H1 (cell line): ENCODE measurements around the gene BABAM2. TPM values are rescaled to one million over a fixed set of nuclear protein-coding genes. Genes with fewer than 3 reads are reported as not detected.

Experiments
- CTCF ChIA-PET: fragments of 300-600 bp; sonication (Branson Sonifier 250); formaldehyde crosslinking; loops from one replicate; lab custom pipeline; 2021; ENCODE audit not compliant: partially characterized antibody; lab: Charles Lee
- POLR2A ChIA-PET: fragments of 300-600 bp; sonication (Branson Sonifier 250); formaldehyde crosslinking; loops from one replicate; lab custom pipeline; 2021; ENCODE audit warnings: inconsistent platforms; ENCODE audit not compliant: partially characterized antibody; lab: Charles Lee
- DNase-seq, 2 experiments: peaks; one replicate each; pipeline versions ENCODE4 v3.0.0 to v3.0.0-alpha.2; 2010 to 2022; ENCODE audit warnings: low spot score in 2 of 2, low read depth in 1 of 2, mixed read lengths in 1 of 2
- FAIRE-seq: peaks from 2 replicates; lab custom pipeline; 2011; peaks lifted over from hg19 to GRCh38; lab: Jason Lieb, UNC
- H2AFZ ChIP-seq: 2 replicates; pipeline ENCODE4 v1.8.1; 2012; ENCODE audit warnings: low read length, inconsistent platforms
- H2AK5ac ChIP-seq: 2 replicates; pipeline ENCODE4 v1.6.1; 2013; ENCODE audit warnings: low read depth, low read length
- H2BK120ac ChIP-seq: replicated peaks from 2 replicates; pipeline ENCODE3; 2013; ENCODE audit warnings: low read depth, low read length, inconsistent platforms
- H2BK12ac ChIP-seq: 2 replicates; pipeline ENCODE4 v1.6.1; 2013; ENCODE audit warnings: low read depth, low read length
- H2BK15ac ChIP-seq: 2 replicates; pipeline ENCODE4 v1.6.1; 2013; ENCODE audit warnings: low read length
- H2BK20ac ChIP-seq: 2 replicates; pipeline ENCODE4 v1.6.1; 2013; ENCODE audit warnings: low read length
- H2BK5ac ChIP-seq: 2 replicates; pipeline ENCODE4 v1.6.1; 2013; ENCODE audit warnings: low read depth, low read length
- H3K14ac ChIP-seq: 2 replicates; pipeline ENCODE4 v1.6.1; 2013; ENCODE audit warnings: inconsistent platforms; ENCODE audit not compliant: insufficient read length
- H3K18ac ChIP-seq: 2 replicates; pipeline ENCODE4 v1.6.1; 2013; ENCODE audit warnings: low read length; ENCODE audit errors: extremely low read depth
- H3K23ac ChIP-seq: 2 replicates; pipeline ENCODE4 v1.6.1; 2013; ENCODE audit warnings: inconsistent platforms; ENCODE audit not compliant: insufficient read length
- H3K23me2 ChIP-seq: 2 replicates; pipeline ENCODE4 v1.6.1; 2013; ENCODE audit warnings: low read depth, low read length
- H3K27ac ChIP-seq: 2 replicates; pipeline ENCODE4 v1.6.1; 2011; ENCODE audit warnings: low read depth, low read length, inconsistent platforms
- H3K27me3 ChIP-seq, 4 experiments: replicated peaks in 1 of 4; 1 replicate in 1 of 4; 2 replicates in 3 of 4; pipeline versions ENCODE4 v1.6.1 to v1.8.1; 2011 to 2013; ENCODE audit warnings: low read length in 3 of 4, mild to moderate bottlenecking in 3 of 4, inconsistent platforms in 2 of 4, mixed read lengths in 2 of 4, moderate library complexity in 1 of 4; ENCODE audit not compliant: control insufficient read depth in 3 of 4, insufficient read depth in 3 of 4; ENCODE audit errors: extremely low read depth in 1 of 4
- H3K36me3 ChIP-seq, 4 experiments: 2 replicates each; pipeline versions ENCODE4 v1.6.1 to v1.8.1; 2011 to 2013; ENCODE audit warnings: mild to moderate bottlenecking in 4 of 4, low read length in 3 of 4, moderate library complexity in 2 of 4, control low read depth in 1 of 4, inconsistent platforms in 1 of 4; ENCODE audit not compliant: insufficient read depth in 4 of 4, control insufficient read depth in 2 of 4
- H3K4ac ChIP-seq: replicated peaks from 2 replicates; pipeline ENCODE3; 2013; ENCODE audit warnings: low read length, low read depth, mixed read lengths, inconsistent platforms; ENCODE audit not compliant: insufficient read length
- H3K4me1 ChIP-seq, 4 experiments: replicated peaks in 1 of 4; 1 replicate in 1 of 4; 2 replicates in 3 of 4; pipeline versions ENCODE4 v1.6.1 to v1.8.1; 2011 to 2013; ENCODE audit warnings: low read length in 3 of 4, inconsistent platforms in 2 of 4, mixed read lengths in 1 of 4; ENCODE audit not compliant: insufficient read depth in 4 of 4, control insufficient read depth in 3 of 4
- H3K4me2 ChIP-seq, 2 experiments: 2 replicates each; pipeline versions ENCODE4 v1.6.1 to v1.8.1; 2011 to 2013; ENCODE audit warnings: low read depth in 2 of 2, low read length in 2 of 2, control low read depth in 1 of 2, inconsistent platforms in 1 of 2, mild to moderate bottlenecking in 1 of 2; ENCODE audit not compliant: insufficient read depth in 1 of 2
- H3K4me3 ChIP-seq, 4 experiments: fragments of 200-600, 300-600 bp in 1 of 4; sonication (generic), shearing (Covaris generic), sonication (Bioruptor Twin) in 1 of 4; 2 replicates each; pipeline versions ENCODE4 v1.5.1 to v1.8.1; 2011 to 2016; ENCODE audit warnings: low read length in 4 of 4, low read depth in 3 of 4, control low read depth in 2 of 4, inconsistent platforms in 2 of 4, mild to moderate bottlenecking in 2 of 4, mixed read lengths in 1 of 4, moderate library complexity in 1 of 4; ENCODE audit not compliant: insufficient read depth in 2 of 4; ENCODE audit errors: extremely low read depth in 1 of 4
- H3K56ac ChIP-seq: replicated peaks from 2 replicates; pipeline ENCODE3; 2013; ENCODE audit warnings: low read depth, mild to moderate bottlenecking, mixed read lengths, low read length, inconsistent platforms; ENCODE audit not compliant: insufficient read length
- H3K79me1 ChIP-seq: 2 replicates; pipeline ENCODE4 v1.6.1; 2013; ENCODE audit warnings: low read depth, low read length, control low read depth
- H3K79me2 ChIP-seq, 2 experiments: 2 replicates each; pipeline versions ENCODE4 v1.6.1 to v1.8.1; 2012 to 2013; ENCODE audit warnings: low read length in 2 of 2, mild to moderate bottlenecking in 2 of 2, inconsistent platforms in 1 of 2; ENCODE audit not compliant: insufficient read depth in 2 of 2, control insufficient read depth in 1 of 2
- H3K9ac ChIP-seq, 4 experiments: replicated peaks in 1 of 4; 1 replicate in 1 of 4; 2 replicates in 3 of 4; pipeline versions ENCODE4 v1.6.1 to v1.8.1; 2011 to 2013; ENCODE audit warnings: low read depth in 3 of 4, low read length in 3 of 4, control low read depth in 2 of 4, mild to moderate bottlenecking in 2 of 4, moderate library complexity in 2 of 4, inconsistent platforms in 1 of 4; ENCODE audit errors: extremely low read depth in 1 of 4
- H3K9me3 ChIP-seq, 2 experiments: 2 replicates each; pipeline versions ENCODE4 v1.6.1 to v1.8.1; 2012 to 2013; ENCODE audit warnings: mild to moderate bottlenecking in 2 of 2, moderate library complexity in 2 of 2, control low read depth in 1 of 2, inconsistent platforms in 1 of 2, low read depth in 1 of 2, low read length in 1 of 2, mixed read lengths in 1 of 2; ENCODE audit not compliant: insufficient read depth in 2 of 2
- H4K20me1 ChIP-seq, 2 experiments: replicated peaks in 1 of 2; 2 replicates each; pipeline versions ENCODE3 to v1.8.1; 2011 to 2013; ENCODE audit warnings: inconsistent platforms in 2 of 2, low read length in 2 of 2, mild to moderate bottlenecking in 1 of 2; ENCODE audit not compliant: insufficient read depth in 2 of 2, control insufficient read depth in 1 of 2
- H4K5ac ChIP-seq: 2 replicates; pipeline ENCODE4 v1.6.1; 2013; ENCODE audit warnings: low read length, low read depth, mixed read lengths, inconsistent platforms; ENCODE audit not compliant: insufficient read length
- H4K8ac ChIP-seq: 2 replicates; pipeline ENCODE4 v1.8.0; 2013; ENCODE audit warnings: mild to moderate bottlenecking, moderate library complexity, low read length, inconsistent platforms; ENCODE audit not compliant: insufficient read depth; ENCODE audit errors: extremely low read depth
- H4K91ac ChIP-seq: replicated peaks from 2 replicates; pipeline ENCODE3; 2013; ENCODE audit warnings: low read length, mixed read lengths, inconsistent platforms; ENCODE audit not compliant: insufficient read length
- BACH1 ChIP-seq: IDR thresholded peaks from 2 replicates; pipeline ENCODE4 v1.6.1; 2012; ENCODE audit warnings: low read length, improper control_type of control experiment
- BRCA1 ChIP-seq: IDR thresholded peaks from 2 replicates; pipeline ENCODE4 v1.6.1; 2012; ENCODE audit warnings: low read depth, low read length, improper control_type of control experiment
- CTBP2 ChIP-seq: IDR thresholded peaks from 2 replicates; pipeline ENCODE4 v1.7.0; 2011; ENCODE audit warnings: borderline replicate concordance, mild to moderate bottlenecking, moderate library complexity, mixed read lengths, low read length; ENCODE audit not compliant: insufficient read depth, insufficient read length
- HDAC6 ChIP-seq: IDR thresholded peaks from one replicate; pipeline ENCODE4 v1.7.1; 2012; ENCODE audit warnings: low read depth, mild to moderate bottlenecking, inconsistent platforms, low read length, moderate library complexity
- NANOG ChIP-seq: IDR thresholded peaks from 2 replicates; pipeline ENCODE4 v1.6.1; 2011; ENCODE audit warnings: low read length, low read depth, mild to moderate bottlenecking, inconsistent platforms; ENCODE audit not compliant: insufficient read depth, poor library complexity, severe bottlenecking
- NRF1 ChIP-seq: IDR thresholded peaks from 2 replicates; pipeline ENCODE4 v1.6.1; 2011; ENCODE audit warnings: mild to moderate bottlenecking, low read depth, low read length, improper control_type of control experiment
- POU5F1 ChIP-seq: IDR thresholded peaks from 2 replicates; pipeline ENCODE4 v1.6.1; 2011; ENCODE audit warnings: low read depth, mild to moderate bottlenecking, low read length, moderate library complexity
- SAP30 ChIP-seq: fragments of 300-600 bp; sonication (generic); IDR thresholded peaks from 2 replicates; pipeline ENCODE4 v1.7.1; 2012; ENCODE audit warnings: low read length, moderate library complexity, mild to moderate bottlenecking, inconsistent platforms; ENCODE audit not compliant: insufficient read depth, insufficient replicate concordance
- SRF ChIP-seq: IDR thresholded peaks from 2 replicates; pipeline ENCODE4 v1.6.1; 2011; ENCODE audit warnings: mild to moderate bottlenecking, low read depth, low read length, moderate library complexity
- SUZ12 ChIP-seq: fragments of 200-600 bp; sonication (generic); IDR thresholded peaks from 2 replicates; pipeline ENCODE4 v1.6.1; 2012; ENCODE audit warnings: mild to moderate bottlenecking, inconsistent platforms, low read length, moderate library complexity, mixed read lengths
- TBP ChIP-seq: IDR thresholded peaks from 2 replicates; pipeline ENCODE4 v1.6.1; 2011; ENCODE audit warnings: low read depth, low read length, improper control_type of control experiment
- WGBS, 2 experiments: shearing (Covaris generic) in 1 of 2; methylation state at CpG; one replicate each; pipeline versions ENCODE4 v1.1.6 to v1.1.7; 2013 to 2015; ENCODE audit warnings: low lambda C conversion rate in 2 of 2, mixed read lengths in 2 of 2, inconsistent platforms in 1 of 2, low coverage in 1 of 2, missing lambda C conversion rate in 1 of 2; ENCODE audit not compliant: insufficient replicate concordance in 2 of 2, insufficient coverage in 1 of 2, insufficient read length in 1 of 2; ENCODE audit errors: extremely low coverage in 1 of 2, missing lambda C conversion rate in 1 of 2; 5-methylcytosine and 5-hydroxymethylcytosine counted together
- polyA plus RNA-seq, 7 experiments: library from polyadenylated mRNA; depleted of rRNA in 3 of 7; stranded (reverse) in 5 of 7; unstranded in 2 of 7; fragments of >200 nt in 5 of 7; fragments of 200-250 nt in 2 of 7; gene quantifications; 1 replicate in 5 of 7; 2 replicates in 1 of 7; 4 replicates in 1 of 7; pipeline versions ENCODE4 v1.2.1 to v1.2.3, GENCODE V29; 2011 to 2013; ENCODE audit warnings: missing spikeins in 2 of 7, mixed read lengths in 2 of 7
- total RNA-seq: library from RNA; stranded (reverse); fragmentation: NEBNext Ultra II Directional; extraction: Animal tissue kit (Norgen Biotek cat#: 25700); gene quantifications from 2 replicates; pipeline ENCODE4 v1.2.1, GENCODE V29; 2021
- TF ChIP-seq, protein P1 (sequence below): IDR thresholded peaks from 2 replicates; pipeline ENCODE4 v1.6.1; 2012; ENCODE audit warnings: inconsistent platforms

The BABAM2 gene
- total and polyA plus RNA-seq, 2 of the 8 experiments (the other 6 are each of a cell fraction or from before 2014, with no cell fraction given), result 15.8 to 20.9 TPM

- ChIA-PET POLR2A (no interaction called here), CTCF (interaction anchor here (1.1 kb wide), 1 partner anchor 54 kb away, joined by 3 read pairs; no protein-coding TSS in a partner anchor)
- Histone ChIP-seq H3K18ac (no peak overlapping the region), H2BK120ac (no peak overlapping the region), H2BK20ac (no peak overlapping the region), H3K9ac (no peak overlapping the region), H3K36me3 (no peaks in the 10 kb centered on the region), H3K4ac (no peak overlapping the region), H3K27me3 (no peaks in the 10 kb centered on the region), H2AK5ac (no peak overlapping the region), H3K4me3 (no peak overlapping the region), H4K91ac (no peak overlapping the region), H3K4me1 (no peaks in the 10 kb centered on the region), H3K27ac (no peak overlapping the region), H4K8ac (no peak overlapping the region), H2BK5ac (no peak overlapping the region), H3K23me2 (no peaks in the 10 kb centered on the region), H3K79me2 (no peaks in the 10 kb centered on the region), H3K56ac (no peak overlapping the region), H3K9me3 (no peaks in the 10 kb centered on the region), H3K14ac (no peak overlapping the region), H2AFZ (no peak overlapping the region), H3K4me2 (no peak overlapping the region), H2BK15ac (no peak overlapping the region), H3K23ac (no peak overlapping the region), H4K5ac (no peak overlapping the region), H2BK12ac (no peak overlapping the region), H3K79me1 (no peaks in the 10 kb centered on the region), H4K20me1 (no peaks in the 10 kb centered on the region)
- TF ChIP-seq CTBP2, result no peak
- TF ChIP-seq BACH1, result no peak
- no peak for TF ChIP-seq SUZ12
- TF ChIP-seq POU5F1, result no peak
- TF ChIP-seq, protein P1, sequence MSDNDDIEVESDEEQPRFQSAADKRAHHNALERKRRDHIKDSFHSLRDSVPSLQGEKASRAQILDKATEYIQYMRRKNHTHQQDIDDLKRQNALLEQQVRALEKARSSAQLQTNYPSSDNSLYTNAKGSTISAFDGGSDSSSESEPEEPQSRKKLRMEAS, result no peak
- TF ChIP-seq NRF1, result no peak
- no peak for TF ChIP-seq SRF
- no peak for TF ChIP-seq SAP30
- TF ChIP-seq NANOG, result no peak
- TF ChIP-seq TBP, result no peak
- TF ChIP-seq HDAC6, result no peak
- no peak for TF ChIP-seq BRCA1
- whole genome bisulfite sequencing, 2 experiments, result 89% methylated on average over 2 of the region's 2 CpGs; no CpG with 5 or more reads in 1 of the 2 experiments
- FAIRE-seq (no peak), DNase-seq (no peak)
Measured at GRCh38 chr2:28101123-28101522, 210.6 kb downstream of the BABAM2 start.
